GM18861 (cell line): ENCODE data around the gene VARS2.
"Not testable (repeated sequence)": the region's sequence is repeated elsewhere in the genome, so short reads cannot be mapped to it uniquely, and the experiment has no call there.

ENCODE experiments used
- ATAC-seq: cut with Tn5 transposase; IDR thresholded peaks from one replicate; pipeline ENCODE4 v1.9.1; 2021; ENCODE audit not compliant: unreplicated experiment

Gene VARS2

DNA sequence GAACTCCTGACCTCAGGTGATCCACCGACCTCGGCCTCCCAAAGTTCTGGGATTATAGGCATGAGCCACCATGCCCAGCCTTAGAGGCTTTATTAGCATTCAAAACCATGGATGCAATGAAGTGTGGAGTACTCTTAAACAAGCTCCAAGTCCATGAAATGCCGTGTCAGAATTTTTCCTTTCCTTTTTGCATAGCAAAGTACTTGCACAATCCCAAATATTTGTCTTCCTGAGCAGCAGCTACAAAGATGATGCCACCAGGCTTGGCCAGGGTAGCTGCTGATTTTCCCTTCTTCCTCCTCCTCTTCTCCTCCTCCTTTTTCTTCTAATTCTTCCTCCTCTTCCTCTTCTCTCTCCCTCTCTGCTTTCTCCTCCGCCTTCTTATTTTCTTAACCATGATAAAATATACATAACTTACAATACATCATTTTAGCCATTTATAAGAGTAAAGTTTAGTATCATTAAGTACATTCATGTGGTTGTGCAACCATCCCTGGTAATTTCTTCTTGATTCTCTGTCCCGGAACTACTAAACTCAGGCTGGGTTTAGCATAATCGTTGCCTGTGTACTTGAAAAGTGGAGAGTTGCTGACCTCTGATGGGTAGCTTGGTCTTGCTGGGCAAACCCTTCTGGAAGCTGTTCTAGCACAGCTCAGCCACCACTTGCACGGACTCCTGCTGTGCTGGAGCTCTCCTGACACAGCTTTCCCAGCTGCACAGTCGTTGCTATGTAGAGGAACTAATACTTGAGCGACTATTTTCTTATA, 47.1 kb downstream of the VARS2 start:
- no peak for ATAC-seq

DNA sequence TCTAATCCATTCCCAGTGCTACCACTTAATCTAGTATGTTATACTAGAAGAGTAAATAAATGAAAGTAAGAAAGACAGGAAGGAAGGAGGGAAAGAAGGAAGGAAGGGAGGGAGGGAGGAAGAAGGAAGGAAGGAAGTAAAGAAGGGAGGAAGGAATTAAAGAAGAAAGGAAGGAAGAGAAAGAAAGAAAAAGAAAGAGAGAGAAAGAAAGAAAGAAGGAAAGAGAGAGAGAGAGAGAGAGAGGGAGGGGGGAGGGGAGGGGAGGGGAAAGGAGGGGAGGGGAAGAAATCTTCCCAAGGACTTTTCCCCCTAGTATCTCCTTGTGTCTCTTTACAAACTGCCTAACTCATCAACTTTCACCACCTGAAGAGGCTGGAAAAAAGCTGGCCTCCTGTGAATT, 48.7 kb downstream of the VARS2 start:
- no peak for ATAC-seq

GRCh38 chr6:30963641-30964040, 49.6 kb downstream of the VARS2 start:
- ATAC-seq = no peak

- ATAC-seq = no peak
These were observed 50.0 kb downstream of the VARS2 start for GRCh38 chr6:30964075-30964474.

DNA sequence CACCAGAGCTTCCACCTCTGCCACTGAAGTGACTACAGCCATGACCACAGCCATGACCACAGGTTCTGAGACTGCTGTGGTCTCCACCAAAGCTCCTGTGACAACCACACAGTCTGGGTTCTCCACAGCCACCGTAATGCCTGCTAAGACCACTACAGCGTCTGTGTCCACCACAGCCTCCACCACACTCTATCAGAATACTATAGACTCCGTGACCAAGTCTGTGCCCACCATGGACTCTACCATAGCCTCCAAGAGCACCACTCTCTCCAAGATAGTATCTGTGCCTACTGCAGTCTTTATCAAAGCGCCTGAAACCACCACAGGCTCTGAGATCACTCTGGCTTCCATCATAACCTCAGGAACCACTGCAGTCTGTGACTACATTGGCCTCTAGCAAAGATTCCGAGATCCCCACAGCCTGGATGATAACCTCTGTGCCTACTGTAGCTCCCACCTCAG, 51.1 kb downstream of the VARS2 start:
- ATAC-seq = no peak

GRCh38 chr6:30966154-30966553, 52.1 kb downstream of the VARS2 start:
- no peak for ATAC-seq

- ATAC-seq = not testable (repeated sequence)
These were observed 55.1 kb downstream of the VARS2 start for GRCh38 chr6:30969171-30969570.

DNA sequence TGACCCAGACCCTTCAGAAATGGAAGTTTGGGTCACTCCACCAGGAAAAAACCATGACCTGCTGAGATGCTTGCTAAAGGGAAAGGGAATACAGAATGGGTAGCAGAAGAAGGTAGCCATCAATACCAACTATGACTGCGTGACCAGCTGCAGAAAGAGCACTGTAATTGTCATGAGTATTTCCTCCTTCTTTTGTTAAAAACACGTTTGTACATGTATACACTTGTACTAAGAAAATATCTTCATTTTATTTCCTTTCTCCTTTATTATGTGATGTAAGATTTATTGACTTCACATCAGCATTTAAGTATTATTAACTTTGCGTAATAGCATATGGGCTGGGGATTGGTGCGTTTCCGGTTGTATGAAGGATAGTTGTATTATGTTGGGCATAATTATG, 56.9 kb downstream of the VARS2 start:
- no peak for ATAC-seq

DNA sequence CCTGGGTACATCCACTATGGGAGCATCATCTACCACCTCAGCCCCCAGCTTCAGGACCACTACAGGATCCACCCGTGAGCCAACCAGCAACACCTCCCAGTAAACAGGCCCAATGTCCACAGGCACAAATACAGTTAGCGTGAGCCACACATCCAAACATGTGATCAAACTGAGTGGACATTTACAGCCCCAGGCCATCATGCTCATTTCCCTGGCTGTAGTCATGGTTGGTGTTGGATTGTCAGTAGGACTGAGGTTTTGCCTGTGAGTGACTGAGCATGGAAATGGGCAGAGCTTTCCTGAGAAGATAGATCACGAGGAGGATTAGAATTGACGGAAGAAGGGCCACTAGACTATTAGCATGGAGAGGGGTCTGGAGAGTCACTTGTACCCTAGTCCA, 58.8 kb downstream of the VARS2 start:
- no peak for ATAC-seq

GRCh38 chr6:30974490-30975252, 60.6 kb downstream of the VARS2 start:
- no peak for ATAC-seq
